Activated CD8-positive, alpha-beta T cell treated with anti-CD3 and anti-CD28 coated beads, Interleukin-2, amount 10 ng/mL, durations not matched to agents 7 days and 5 days (primary cell): ENCODE results near the gene EFNA4. TPM values are rescaled to one million over a fixed set of nuclear protein-coding genes. Genes with fewer than 3 reads are reported as not detected.

ENCODE experiments used
- ATAC-seq: fragments of 150-1000 bp; cut with Tn5 transposase; one replicate; pipeline ENCODE4 v1.10.0; 2021; ENCODE audit warnings: moderate library complexity
- CTCF ChIA-PET: fragments of 350-600 bp; sonication (Branson Sonifier 250); formaldehyde crosslinking; loops from one replicate; lab custom pipeline; 2021; ENCODE audit warnings: antibody characterized with exemption; lab: Charles Lee
- POLR2A ChIA-PET: fragments of 350-600 bp; sonication (Branson Sonifier 250); formaldehyde crosslinking; loops from one replicate; lab custom pipeline; 2021; ENCODE audit warnings: antibody characterized with exemption; lab: Charles Lee
- DNase-seq: peaks from one replicate; pipeline ENCODE4 v3.0.0-alpha.2; 2020
- H3K27ac Mint-ChIP-seq: one replicate; pipeline ENCODE4 v1.8.0; 2021; ENCODE audit warnings: mild to moderate bottlenecking, mixed read lengths
- H3K27me3 Mint-ChIP-seq: one replicate; pipeline ENCODE4 v1.8.0; 2021; ENCODE audit warnings: low read depth, mixed read lengths
- H3K36me3 Mint-ChIP-seq: one replicate; pipeline ENCODE4 v1.8.0; 2021; ENCODE audit warnings: low read depth, mixed read lengths
- H3K4me1 Mint-ChIP-seq: one replicate; pipeline ENCODE4 v1.8.0; 2021; ENCODE audit warnings: low read depth, mixed read lengths
- H3K4me3 Mint-ChIP-seq: one replicate; pipeline ENCODE4 v1.8.0; 2021; ENCODE audit warnings: mild to moderate bottlenecking, mixed read lengths
- H3K9me3 Mint-ChIP-seq: one replicate; pipeline ENCODE4 v1.8.0; 2022; ENCODE audit warnings: mixed read lengths; ENCODE audit not compliant: insufficient read depth
- total RNA-seq, 2 experiments: library from RNA; stranded (reverse); gene quantifications; one replicate each; pipeline ENCODE4 v1.2.3, GENCODE V29; 2021

EFNA4 gene
- total RNA-seq, 2 experiments from 2014 or later: 7.8 to 9.7 TPM

GRCh38 chr1:155022136-155022926 is 41.2 kb upstream of the EFNA4 start:
- peaks cover 6% of the 10 kb centered on the region for H3K27me3 Mint-ChIP-seq
- no peaks in the 10 kb centered on the region for H3K9me3 Mint-ChIP-seq
- no peak for DNase-seq
- peaks cover 9% of the 10 kb centered on the region for H3K4me1 Mint-ChIP-seq
- no peak overlapping the region for H3K4me3 Mint-ChIP-seq
- no peak overlapping the region for H3K27ac Mint-ChIP-seq
- ChIA-PET CTCF (interaction anchor here (1.0 to 2.0 kb wide), 5 partner anchors 9 to 63 kb away, joined by 4 to 9 read pairs (median 5); partner anchors contain the start of gene ADAM15), POLR2A (interaction anchor here (0.7 kb wide), 1 partner anchor 41 kb away, joined by 4 read pairs; no protein-coding TSS in a partner anchor)
- H3K36me3 Mint-ChIP-seq: peaks cover 2% of the 10 kb centered on the region
- ATAC-seq: no peak

GRCh38 chr1:155022927-155023236 is 40.7 kb upstream of the EFNA4 start:
- no peak overlapping the region for H3K27ac Mint-ChIP-seq
- H3K36me3 Mint-ChIP-seq: peaks cover 2% of the 10 kb centered on the region
- DNase-seq: no peak
- ChIA-PET CTCF (interaction anchor here (1.0 to 2.0 kb wide), 5 partner anchors 10 to 62 kb away, joined by 4 to 9 read pairs (median 5); partner anchors contain the start of gene ADAM15), POLR2A (interaction anchor here (0.7 kb wide), 1 partner anchor 42 kb away, joined by 4 read pairs; no protein-coding TSS in a partner anchor)
- H3K4me1 Mint-ChIP-seq: peaks cover 5% of the 10 kb centered on the region
- no peak for ATAC-seq
- H3K4me3 Mint-ChIP-seq: no peak overlapping the region
- H3K9me3 Mint-ChIP-seq: no peaks in the 10 kb centered on the region
- H3K27me3 Mint-ChIP-seq: peaks cover 6% of the 10 kb centered on the region

- Mint-ChIP-seq H3K4me3 (no peak overlapping the region), H3K27ac (no peak overlapping the region), H3K4me1 (no peaks in the 10 kb centered on the region), H3K27me3 (peaks cover 6% of the 10 kb centered on the region), H3K36me3 (peaks cover 2% of the 10 kb centered on the region), H3K9me3 (no peaks in the 10 kb centered on the region)
- ChIA-PET POLR2A (no interaction called here), CTCF (interaction anchor here (1.7 to 2.0 kb wide), 2 partner anchors 27 to 38 kb away, joined by 7 to 9 read pairs; partner anchors contain the start of gene ADAM15)
- no peak for DNase-seq
- ATAC-seq: no peak
Observed at GRCh38 chr1:155023627-155024026, 39.9 kb upstream of the EFNA4 start.

DNA sequence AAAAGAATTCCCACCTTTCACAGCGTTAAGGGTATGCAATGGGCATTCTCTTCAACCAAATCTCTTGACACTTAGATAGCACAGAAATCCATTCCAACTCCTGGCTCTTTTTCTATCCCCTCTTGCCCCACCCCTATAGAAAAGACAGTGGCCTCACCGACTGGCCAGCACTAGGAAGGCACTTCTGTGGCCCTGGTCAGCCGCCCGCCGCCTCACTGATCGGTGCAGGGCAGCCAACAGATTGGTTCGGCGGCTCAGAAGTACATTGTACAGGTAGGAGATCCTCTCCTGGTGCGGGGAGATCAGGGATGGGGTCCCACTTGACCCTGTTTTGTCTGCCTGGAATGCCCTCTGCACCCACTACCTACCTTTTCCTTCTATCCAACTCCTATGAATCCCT is 39.2 kb upstream of the EFNA4 start:
- Mint-ChIP-seq H3K4me3 (no peak overlapping the region), H3K27me3 (peaks cover 6% of the 10 kb centered on the region), H3K27ac (no peak overlapping the region), H3K9me3 (no peaks in the 10 kb centered on the region), H3K4me1 (no peaks in the 10 kb centered on the region), H3K36me3 (no peaks in the 10 kb centered on the region)
- CTCF ChIA-PET: interaction anchor here (1.2 kb wide), 1 partner anchor 25 kb away, joined by 4 read pairs; no protein-coding TSS in a partner anchor
- DNase-seq (no peak), ATAC-seq (no peak)
- POLR2A ChIA-PET: no interaction called here

DNA sequence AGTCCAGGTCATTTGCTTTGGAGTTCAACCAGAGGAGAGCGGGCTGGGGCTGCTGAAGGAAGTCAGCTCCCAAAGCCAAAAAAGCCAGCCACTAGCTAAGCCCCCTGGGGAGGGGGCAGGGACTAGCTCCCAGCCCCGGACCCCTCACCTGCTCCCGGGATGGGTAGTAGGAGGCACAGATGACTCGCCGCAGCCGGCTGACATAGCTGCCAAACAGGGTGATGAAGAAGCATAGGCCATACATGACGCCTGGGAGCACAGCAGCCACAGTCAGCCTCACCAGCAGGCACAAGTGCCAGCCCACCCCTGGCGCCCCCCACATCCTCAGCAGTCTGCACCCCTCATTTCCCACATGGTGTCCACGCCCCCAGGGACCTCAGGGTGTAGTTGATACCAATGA is 37.4 kb upstream of the EFNA4 start:
- CTCF ChIA-PET: interaction anchor here (1.0 to 1.4 kb wide), 2 partner anchors 9 to 35 kb away, joined by 3 read pairs; no protein-coding TSS in a partner anchor
- H3K4me1 Mint-ChIP-seq: no peaks in the 10 kb centered on the region

GRCh38 chr1:155026588-155026987 is 37.0 kb upstream of the EFNA4 start:
- H3K27ac Mint-ChIP-seq: no peak overlapping the region
- CTCF ChIA-PET: interaction anchor here (1.0 kb wide), 1 partner anchor 9 kb away, joined by 3 read pairs; no protein-coding TSS in a partner anchor
- peaks cover 3% of the 10 kb centered on the region for H3K27me3 Mint-ChIP-seq
- no peak overlapping the region for H3K4me3 Mint-ChIP-seq
- no peaks in the 10 kb centered on the region for H3K36me3 Mint-ChIP-seq
- no peaks in the 10 kb centered on the region for H3K9me3 Mint-ChIP-seq
- ATAC-seq (no peak), DNase-seq (no peak)
- H3K4me1 Mint-ChIP-seq: no peaks in the 10 kb centered on the region
- POLR2A ChIA-PET: no interaction called here

More for the DNA sequence above, 37.4 kb upstream of the EFNA4 start:
- Mint-ChIP-seq H3K9me3 (no peaks in the 10 kb centered on the region), H3K4me3 (no peak overlapping the region), H3K27me3 (peaks cover 3% of the 10 kb centered on the region), H3K27ac (no peak overlapping the region), H3K36me3 (no peaks in the 10 kb centered on the region)
- no peak for DNase-seq
- ATAC-seq: no peak
- POLR2A ChIA-PET: interaction anchor here (0.5 kb wide), 1 partner anchor 536 kb away, joined by 3 read pairs; no protein-coding TSS in a partner anchor

GRCh38 chr1:155029513-155030242 is 33.9 kb upstream of the EFNA4 start:
- POLR2A ChIA-PET: interaction anchor here (0.6 kb wide), 1 partner anchor 14 kb away, joined by 3 read pairs; no protein-coding TSS in a partner anchor
- DNase-seq (no peak), ATAC-seq (no peak)
- H3K27ac Mint-ChIP-seq: no peak overlapping the region
- H3K4me1 Mint-ChIP-seq: no peaks in the 10 kb centered on the region
- CTCF ChIA-PET: interaction anchor here (1.1 to 1.4 kb wide), 3 partner anchors 12 to 14 kb away, joined by 3 to 6 read pairs (median 3); no protein-coding TSS in a partner anchor
- no peak overlapping the region for H3K4me3 Mint-ChIP-seq
- no peaks in the 10 kb centered on the region for H3K36me3 Mint-ChIP-seq
- peaks cover 6% of the 10 kb centered on the region for H3K27me3 Mint-ChIP-seq
- no peaks in the 10 kb centered on the region for H3K9me3 Mint-ChIP-seq

DNA sequence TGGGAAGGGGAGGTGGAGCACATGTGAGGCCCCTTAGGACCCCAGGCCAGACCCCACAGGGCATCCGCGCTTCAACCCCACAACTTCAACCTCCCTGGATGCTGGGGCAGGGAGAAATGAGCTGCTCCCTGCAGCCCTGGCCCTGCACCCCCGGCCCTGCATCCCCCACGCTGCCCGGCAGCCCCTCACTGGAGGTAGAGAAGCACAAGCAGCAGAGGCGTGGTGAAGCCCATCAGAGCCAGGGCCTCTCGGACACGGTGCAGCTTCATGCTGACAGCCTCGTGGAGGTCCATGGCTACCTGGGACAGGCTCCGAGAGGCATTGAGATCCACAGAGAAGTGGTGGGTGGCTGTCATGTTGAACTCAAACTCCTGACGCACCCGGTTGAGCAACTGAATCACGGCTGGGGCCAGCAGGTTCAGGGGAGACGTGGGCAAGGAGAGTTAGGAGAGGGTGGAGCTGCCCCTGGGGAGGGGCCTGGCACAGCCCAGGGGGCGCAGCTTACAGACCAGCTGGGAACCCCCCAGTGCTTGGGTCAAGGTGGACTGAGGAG is 33.2 kb upstream of the EFNA4 start:
- DNase-seq (no peak), ATAC-seq (no peak)
- peaks cover 7% of the 10 kb centered on the region for H3K27me3 Mint-ChIP-seq
- no peaks in the 10 kb centered on the region for H3K9me3 Mint-ChIP-seq
- ChIA-PET POLR2A (no interaction called here), CTCF (interaction anchor here (1.1 to 1.4 kb wide), 2 partner anchors 12 to 14 kb away, joined by 3 read pairs; no protein-coding TSS in a partner anchor)
- no peaks in the 10 kb centered on the region for H3K4me1 Mint-ChIP-seq
- H3K4me3 Mint-ChIP-seq: no peak overlapping the region
- no peak overlapping the region for H3K27ac Mint-ChIP-seq
- no peaks in the 10 kb centered on the region for H3K36me3 Mint-ChIP-seq

DNA sequence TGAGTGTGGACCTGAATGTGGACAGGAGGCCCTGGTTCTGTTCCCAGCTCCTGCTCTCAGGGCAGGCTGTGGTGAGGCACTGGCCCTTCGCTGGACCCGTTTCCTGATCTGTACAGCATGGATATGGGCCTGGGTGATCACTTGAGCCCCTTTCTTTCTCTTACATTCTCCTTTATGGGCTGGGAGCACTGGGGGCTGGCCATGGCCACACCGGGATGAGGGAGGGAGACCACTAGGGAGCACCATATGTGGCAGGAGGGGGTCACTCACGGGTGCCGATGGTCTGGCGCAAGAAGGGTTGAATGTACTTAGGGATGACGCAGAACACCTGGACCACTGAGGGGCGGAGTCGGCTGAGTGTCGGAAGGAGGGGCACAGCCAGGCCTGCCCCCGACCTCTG is 32.6 kb upstream of the EFNA4 start:
- Mint-ChIP-seq H3K27me3 (peaks cover 7% of the 10 kb centered on the region), H3K9me3 (no peaks in the 10 kb centered on the region), H3K4me3 (no peak overlapping the region), H3K27ac (no peak overlapping the region), H3K4me1 (no peaks in the 10 kb centered on the region), H3K36me3 (no peaks in the 10 kb centered on the region)
- ChIA-PET POLR2A (no interaction called here), CTCF (interaction anchor here (1.1 kb wide), 1 partner anchor 13 kb away, joined by 3 read pairs; no protein-coding TSS in a partner anchor)
- DNase-seq (no peak), ATAC-seq (no peak)

DNA sequence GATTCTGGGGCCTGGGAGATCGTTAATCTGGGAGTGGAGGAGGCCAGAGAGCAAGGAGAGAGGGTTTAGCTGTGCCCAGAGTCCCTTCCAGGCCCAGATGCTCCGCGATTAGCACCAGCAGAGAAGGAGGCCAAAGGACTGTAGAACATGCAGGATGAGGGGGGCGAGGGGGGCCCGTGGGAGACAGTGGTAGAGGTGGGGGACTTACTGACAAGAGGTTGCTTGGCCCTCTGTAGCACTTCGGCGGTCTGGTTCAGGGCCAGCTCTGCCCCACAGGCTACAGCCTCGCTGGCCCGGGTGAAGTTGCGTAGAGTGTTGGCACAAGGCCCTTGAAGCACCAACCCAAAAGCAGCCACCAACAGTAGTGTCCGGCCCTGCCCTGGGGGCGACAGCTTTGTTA is 30.7 kb upstream of the EFNA4 start:
- ChIA-PET CTCF (interaction anchor here (1.1 to 3.7 kb wide), 2 partner anchors 11 to 18 kb away, joined by 3 to 13 read pairs; partner anchors contain the start of gene ADAM15), POLR2A (no interaction called here)
- DNase-seq: no peak

DNA sequence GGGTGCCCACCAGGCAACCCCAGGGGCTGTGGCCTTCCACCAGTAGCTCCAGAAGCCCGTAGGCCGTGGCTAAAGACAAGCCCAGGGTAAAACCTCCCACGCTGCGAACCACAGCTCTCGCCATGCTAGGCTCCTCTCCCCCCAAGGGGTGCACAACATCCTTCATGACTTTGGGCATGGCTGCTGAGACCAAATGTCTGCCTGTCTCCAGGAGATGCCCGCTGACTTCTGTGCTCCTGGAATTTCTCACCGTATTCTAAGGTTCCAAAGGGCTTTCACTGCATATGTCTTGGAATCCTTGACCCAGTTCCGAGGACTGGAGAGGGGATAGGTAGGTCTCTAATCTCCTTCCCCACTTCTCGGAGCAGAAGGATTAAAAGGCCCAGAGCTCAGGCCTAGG is 30.0 kb upstream of the EFNA4 start, which contains the start of the genes DCST1 and DCST2:
Gene DCST1, plus strand, starts transcription at position 301 of the 400 bp plus-strand sequence. CDS start 213 bp downstream, outside the sequence.
Gene DCST2, minus strand, starts transcription at position 258 of the 400 bp plus-strand sequence. Its CDS starts 80 bp downstream, at position 178.
- no peaks in the 10 kb centered on the region for H3K36me3 Mint-ChIP-seq
- H3K9me3 Mint-ChIP-seq: no peaks in the 10 kb centered on the region
- peaks cover 22% of the 10 kb centered on the region for H3K27me3 Mint-ChIP-seq
- peaks cover 1% of the 10 kb centered on the region for H3K4me1 Mint-ChIP-seq
- POLR2A ChIA-PET: no interaction called here
- H3K27ac Mint-ChIP-seq: no peak within 1 kb of the TSS
- DNase-seq: no peak
- ATAC-seq: no peak
- CTCF ChIA-PET: interaction anchor here (1.1 to 3.7 kb wide), 4 partner anchors 11 to 51 kb away, joined by 3 to 13 read pairs (median 8); partner anchors contain the start of gene ADAM15
- no peak within 1 kb of the TSS for H3K4me3 Mint-ChIP-seq

More for the DNA sequence above, 30.7 kb upstream of the EFNA4 start:
- no peaks in the 10 kb centered on the region for H3K4me1 Mint-ChIP-seq
- no peaks in the 10 kb centered on the region for H3K36me3 Mint-ChIP-seq
- H3K9me3 Mint-ChIP-seq: no peaks in the 10 kb centered on the region
- peaks cover 16% of the 10 kb centered on the region for H3K27me3 Mint-ChIP-seq
- H3K4me3 Mint-ChIP-seq: no peak overlapping the region
- no peak overlapping the region for H3K27ac Mint-ChIP-seq
- no peak for ATAC-seq
